A549 treated with ZK216348 at 1 μM for 4 hours (cell line): Measurements from ENCODE around the gene NEIL3. TPM values are rescaled to one million over a fixed set of nuclear protein-coding genes. Genes with fewer than 3 reads are reported as not detected.

Source experiments
- total RNA-seq: library from RNA; stranded (reverse); fragments of 200-300 nt; extraction: Qiagen RNA extraction; gene quantifications from 5 replicates; pipeline ENCODE4 v1.2.3, GENCODE V29; 2022; ENCODE audit warnings: low read depth

Gene NEIL3, protein sequence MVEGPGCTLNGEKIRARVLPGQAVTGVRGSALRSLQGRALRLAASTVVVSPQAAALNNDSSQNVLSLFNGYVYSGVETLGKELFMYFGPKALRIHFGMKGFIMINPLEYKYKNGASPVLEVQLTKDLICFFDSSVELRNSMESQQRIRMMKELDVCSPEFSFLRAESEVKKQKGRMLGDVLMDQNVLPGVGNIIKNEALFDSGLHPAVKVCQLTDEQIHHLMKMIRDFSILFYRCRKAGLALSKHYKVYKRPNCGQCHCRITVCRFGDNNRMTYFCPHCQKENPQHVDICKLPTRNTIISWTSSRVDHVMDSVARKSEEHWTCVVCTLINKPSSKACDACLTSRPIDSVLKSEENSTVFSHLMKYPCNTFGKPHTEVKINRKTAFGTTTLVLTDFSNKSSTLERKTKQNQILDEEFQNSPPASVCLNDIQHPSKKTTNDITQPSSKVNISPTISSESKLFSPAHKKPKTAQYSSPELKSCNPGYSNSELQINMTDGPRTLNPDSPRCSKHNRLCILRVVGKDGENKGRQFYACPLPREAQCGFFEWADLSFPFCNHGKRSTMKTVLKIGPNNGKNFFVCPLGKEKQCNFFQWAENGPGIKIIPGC
- total RNA-seq, result 9.8 to 12.1 TPM (median 10.9 TPM) in 5 replicates

DNA sequence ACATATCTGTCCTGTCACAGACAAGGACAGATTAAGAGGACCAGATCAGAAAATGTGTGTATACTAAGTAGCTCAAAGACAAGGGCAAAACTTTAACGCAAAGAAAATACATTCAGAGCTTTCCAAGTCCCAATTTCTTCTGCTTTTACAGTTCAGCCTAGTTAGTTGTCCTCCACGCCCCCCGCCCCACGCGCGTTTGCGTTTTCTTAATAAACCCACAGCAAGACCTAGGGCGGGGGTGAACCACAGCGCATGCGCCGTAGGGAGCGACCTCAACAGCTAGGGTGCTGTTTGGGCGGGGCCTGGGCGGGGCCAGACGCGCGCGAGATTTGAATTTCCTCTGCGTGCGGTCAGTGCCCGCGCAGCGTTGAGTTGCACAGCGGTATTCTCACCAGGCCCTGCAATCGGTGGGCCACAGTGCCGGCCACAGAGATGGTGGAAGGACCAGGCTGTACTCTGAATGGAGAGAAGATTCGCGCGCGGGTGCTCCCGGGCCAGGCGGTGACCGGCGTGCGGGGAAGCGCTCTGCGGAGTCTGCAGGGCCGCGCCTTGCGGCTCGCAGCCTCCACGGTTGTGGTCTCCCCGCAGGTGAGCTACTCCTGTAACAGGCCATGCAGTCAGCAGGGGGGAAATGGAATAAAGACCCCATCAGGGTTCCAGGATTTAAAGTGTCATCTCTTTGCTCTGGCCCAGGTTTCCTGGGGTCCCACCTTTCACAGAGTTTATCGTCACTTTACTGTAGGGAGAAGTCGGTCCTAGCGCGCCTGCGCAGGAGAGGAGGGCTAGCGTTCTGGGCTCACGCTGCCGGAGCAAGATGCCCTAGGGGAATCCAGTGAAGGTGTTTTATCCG is at the start of gene NEIL3:
Gene NEIL3, plus strand, starts transcription at position 353 of the 850 bp plus-strand sequence. Its CDS starts 80 bp downstream, at position 433.

Other genes starting within 250 kb of the NEIL3 start
- gene AGA, start 132.6 kb downstream of the NEIL3 start, total RNA-seq, result 19.2 to 29.6 TPM (median 20.1 TPM) in 5 replicates